Activated CD4-positive, CD25-positive, alpha-beta regulatory T cell (primary cell): ENCODE data around the gene TVP23B.
"Not testable (repeated sequence)": the region's sequence is repeated elsewhere in the genome, so short reads cannot be mapped to it uniquely, and the experiment has no call there.

ENCODE experiments used
- DNase-seq, 4 experiments: peaks; one replicate each; lab custom pipeline; 2025; lab: John Stamatoyannopoulos, UW

TVP23B gene

GRCh38 chr17:18780991-18781718 lies at the start of gene TVP23B:
TVP23B (plus strand) TSS chr17:18781183; CDS start chr17:18781294, 111 bp downstream.
- DNase-seq = peak; percentile 91 to 94 (median 92)

GRCh38 chr17:18732438-18732837 lies 48.5 kb upstream of the TVP23B start:
- not testable (repeated sequence) for DNase-seq

GRCh38 chr17:18733350-18733749 lies 47.6 kb upstream of the TVP23B start:
- DNase-seq = not testable (repeated sequence)

GRCh38 chr17:18739616-18740391 lies 41.2 kb upstream of the TVP23B start:
- DNase-seq = not testable (repeated sequence)

GRCh38 chr17:18741228-18741627 lies 39.8 kb upstream of the TVP23B start:
- DNase-seq = not testable (repeated sequence)

GRCh38 chr17:18743699-18744421 lies 37.1 kb upstream of the TVP23B start, which contains the start of gene FBXW10:
FBXW10 (plus strand) TSS chr17:18744054; CDS start chr17:18744245, 191 bp downstream.
- DNase-seq = not testable (repeated sequence)

GRCh38 chr17:18744726-18745125 lies 36.3 kb upstream of the TVP23B start:
- not testable (repeated sequence) for DNase-seq

GRCh38 chr17:18746551-18746950 lies 34.4 kb upstream of the TVP23B start:
- DNase-seq = not testable (repeated sequence)

GRCh38 chr17:18747501-18747900 lies 33.5 kb upstream of the TVP23B start:
- DNase-seq = not testable (repeated sequence)

GRCh38 chr17:18750242-18750641 lies 30.7 kb upstream of the TVP23B start:
- DNase-seq = not testable (repeated sequence)

- DNase-seq = not testable (repeated sequence)
Observed at GRCh38 chr17:18753829-18754409, 27.1 kb upstream of the TVP23B start.

- not testable (repeated sequence) for DNase-seq
Observed at GRCh38 chr17:18755969-18756368, 25.0 kb upstream of the TVP23B start.

GRCh38 chr17:18757368-18758044 lies 23.5 kb upstream of the TVP23B start:
- DNase-seq = not testable (repeated sequence)

GRCh38 chr17:18758344-18758743 lies 22.6 kb upstream of the TVP23B start:
- not testable (repeated sequence) for DNase-seq

- not testable (repeated sequence) for DNase-seq
Observed at GRCh38 chr17:18760221-18760620, 20.8 kb upstream of the TVP23B start.

GRCh38 chr17:18770572-18770971 lies 10.4 kb upstream of the TVP23B start:
- DNase-seq = not testable (repeated sequence)

- not testable (repeated sequence) for DNase-seq
Observed at GRCh38 chr17:18771066-18771465, 9.9 kb upstream of the TVP23B start.

- DNase-seq = no peak
Observed at GRCh38 chr17:18772471-18772870, 8.5 kb upstream of the TVP23B start.

- not testable (repeated sequence) for DNase-seq
Observed at GRCh38 chr17:18781805-18782204, 822 bp downstream of the TVP23B start.

GRCh38 chr17:18785933-18786332 lies 5.0 kb downstream of the TVP23B start:
- not testable (repeated sequence) for DNase-seq

GRCh38 chr17:18786890-18787289 lies 5.9 kb downstream of the TVP23B start:
- not testable (repeated sequence) for DNase-seq
